ENCODE data around the gene COL16A1. TPM values are rescaled to one million over a fixed set of nuclear protein-coding genes. Genes with fewer than 3 reads are reported as not detected.

COL16A1 gene
- total and polyA plus RNA-seq, 2 of the 4 experiments (the other 2 are of a cell fraction) = 34.2 to 62.8 TPM

DNA sequence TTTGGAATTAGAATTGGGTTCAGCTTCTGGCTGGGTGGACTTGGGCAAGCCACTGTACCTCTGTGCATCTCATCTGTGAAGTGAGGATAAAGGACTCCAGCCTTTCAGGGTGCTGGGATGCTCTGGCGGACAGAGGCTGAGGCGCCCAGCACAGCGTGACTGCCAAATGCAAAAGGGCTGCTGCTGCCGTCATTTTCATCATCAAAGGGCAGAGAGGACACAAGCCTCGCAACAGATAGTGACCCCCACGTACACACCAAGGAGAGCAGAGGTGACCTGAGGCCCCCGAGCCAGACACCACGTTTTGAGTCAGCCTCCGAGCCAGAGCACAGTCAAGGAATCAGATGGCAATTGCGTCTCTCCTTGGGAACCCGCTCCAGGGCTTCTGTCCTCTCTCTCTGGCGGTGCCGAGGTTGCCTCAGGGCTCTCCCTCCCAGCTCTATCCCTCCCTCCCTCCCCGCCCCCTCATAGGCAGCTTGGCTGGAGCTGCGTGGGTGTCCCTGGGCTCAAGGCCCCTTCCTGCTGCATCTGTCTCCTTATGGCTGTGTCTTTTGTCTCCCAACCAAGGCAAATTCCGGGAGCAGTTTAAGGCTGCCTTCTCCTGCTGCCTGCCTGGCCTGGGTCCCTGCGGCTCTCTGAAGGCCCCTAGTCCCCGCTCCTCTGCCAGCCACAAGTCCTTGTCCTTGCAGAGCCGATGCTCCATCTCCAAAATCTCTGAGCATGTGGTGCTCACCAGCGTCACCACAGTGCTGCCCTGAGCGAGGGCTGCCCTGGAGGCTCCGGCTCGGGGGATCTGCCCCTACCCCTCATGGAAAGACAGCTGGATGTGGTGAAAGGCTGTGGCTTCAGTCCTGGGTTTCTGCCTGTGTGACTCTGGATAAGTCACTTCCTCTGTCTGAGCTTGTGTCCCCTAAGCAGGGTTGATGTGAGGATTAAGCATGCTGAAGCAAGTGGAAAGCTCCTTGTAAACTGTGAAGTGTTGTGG, 77.3 kb downstream of the COL16A1 start:
- H3K27ac ChIP-seq (ENCODE audit: insufficient read depth, low read length) = no peak overlapping the region
- no peak overlapping the region for H4K8ac ChIP-seq (ENCODE audit: low read depth in 2 of 2, low read length in 2 of 2)
- WGBS, 2 experiments (ENCODE audit: extremely low coverage in 2 of 2, insufficient read length in 1 of 2) = 84% methylated on average over 9 of the region's 23 CpGs; no CpG with 5 or more reads in 1 of the 2 experiments
- no TSS peak for BruUV-seq (replicated peaks)
- H3K14ac ChIP-seq (replicated peaks; ENCODE audit: low read depth, low read length) = no peak overlapping the region; the same call in 1 of the 2 replicates
- no peak overlapping the region for H2BK15ac ChIP-seq (ENCODE audit: low read depth, low read length)
- no peak overlapping the region for H3K4me2 ChIP-seq (ENCODE audit: low read depth, low read length)
- ATAC-seq (ENCODE audit: low read depth) = peak; percentile 30
- POLR2A ChIA-PET (ENCODE audit: unreplicated experiment) = no interaction called here
- H3K27me3 ChIP-seq (ENCODE audit: control insufficient read depth, insufficient read depth, low read length) = no peaks in the 10 kb centered on the region
- H2AFZ ChIP-seq (replicated peaks; ENCODE audit: low read length, poor library complexity) = no peak overlapping the region
- no peaks in the 10 kb centered on the region for H3K9me3 ChIP-seq (ENCODE audit: control insufficient read depth, insufficient read depth, low read length)
- in situ Hi-C loops (cut with MboI; ENCODE audit: low sequenced_read_pairs) = no loop called here
- intact Hi-C loops (cut with micrococcal nuclease) = no loop called here
- H3K23ac ChIP-seq (ENCODE audit: low read depth, low read length) = no peak overlapping the region
- H2BK20ac ChIP-seq (ENCODE audit: low read depth, low read length) = no peak overlapping the region
- no peak overlapping the region for H2BK5ac ChIP-seq (ENCODE audit: low read depth, low read length, poor library complexity, severe bottlenecking)
- H3K9me1 ChIP-seq (ENCODE audit: insufficient read depth, low read length) = peaks cover 9% of the 10 kb centered on the region; the same call in 1 of the 2 replicates
- peak; percentile 29 for DNase-seq
- H3K56ac ChIP-seq (ENCODE audit: extremely low read depth, insufficient read depth, low read length) = no peak overlapping the region
- no peak overlapping the region for H3K18ac ChIP-seq (ENCODE audit: low read depth, low read length)
- H2AK5ac ChIP-seq (ENCODE audit: low read depth, low read length) = no peak overlapping the region
- no peak overlapping the region for H4K91ac ChIP-seq (ENCODE audit: insufficient read depth, low read depth, low read length)
- no peak overlapping the region for H3K4ac ChIP-seq (ENCODE audit: low read depth, low read length)
- peaks cover 8% of the 10 kb centered on the region for H3K4me1 ChIP-seq (ENCODE audit: control insufficient read depth, insufficient read depth, low read length)
- H2BK120ac ChIP-seq (ENCODE audit: low read depth, low read length) = no peak overlapping the region
- no peak overlapping the region for H4K5ac ChIP-seq (ENCODE audit: low read depth, low read length)
- dilution Hi-C loops (cut with HindIII; ENCODE audit: low sequenced_read_pairs, unreplicated experiment) = no loop called here
- CTCF ChIA-PET = no interaction called here
- no peak overlapping the region for H2AK9ac ChIP-seq (replicated peaks; ENCODE audit: low read depth, low read length, poor library complexity)
- H3K79me1 ChIP-seq (ENCODE audit: low read depth in 1 of 2, low read length in 2 of 2) = peaks cover 0 to 4% of the 10 kb centered on the region in 2 experiments; a peak in 1 of 4 replicates
- H3K36me3 ChIP-seq (ENCODE audit: control insufficient read depth, insufficient read depth, low read length) = peaks cover 23% of the 10 kb centered on the region
- no peak overlapping the region for H3K9ac ChIP-seq (ENCODE audit: low read depth, low read length)
- H4K20me1 ChIP-seq (ENCODE audit: insufficient read depth, low read length) = 0 out of 2 replicates have a peak, but pooled peaks cover 10% of the 10 kb centered on the region
- no peak overlapping the region for H3K4me3 ChIP-seq (ENCODE audit: insufficient read depth, low read depth, low read length)
- TF ChIP-seq, protein P1, sequence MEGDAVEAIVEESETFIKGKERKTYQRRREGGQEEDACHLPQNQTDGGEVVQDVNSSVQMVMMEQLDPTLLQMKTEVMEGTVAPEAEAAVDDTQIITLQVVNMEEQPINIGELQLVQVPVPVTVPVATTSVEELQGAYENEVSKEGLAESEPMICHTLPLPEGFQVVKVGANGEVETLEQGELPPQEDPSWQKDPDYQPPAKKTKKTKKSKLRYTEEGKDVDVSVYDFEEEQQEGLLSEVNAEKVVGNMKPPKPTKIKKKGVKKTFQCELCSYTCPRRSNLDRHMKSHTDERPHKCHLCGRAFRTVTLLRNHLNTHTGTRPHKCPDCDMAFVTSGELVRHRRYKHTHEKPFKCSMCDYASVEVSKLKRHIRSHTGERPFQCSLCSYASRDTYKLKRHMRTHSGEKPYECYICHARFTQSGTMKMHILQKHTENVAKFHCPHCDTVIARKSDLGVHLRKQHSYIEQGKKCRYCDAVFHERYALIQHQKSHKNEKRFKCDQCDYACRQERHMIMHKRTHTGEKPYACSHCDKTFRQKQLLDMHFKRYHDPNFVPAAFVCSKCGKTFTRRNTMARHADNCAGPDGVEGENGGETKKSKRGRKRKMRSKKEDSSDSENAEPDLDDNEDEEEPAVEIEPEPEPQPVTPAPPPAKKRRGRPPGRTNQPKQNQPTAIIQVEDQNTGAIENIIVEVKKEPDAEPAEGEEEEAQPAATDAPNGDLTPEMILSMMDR (conservative IDR thresholded peaks at IDR 0.05; ENCODE audit: low read depth, low read length) = no peak
- no peak for TF ChIP-seq CHD1 (IDR thresholded peaks at IDR 0.05; ENCODE audit: low read depth, low read length)
- TF ChIP-seq, protein P2, sequence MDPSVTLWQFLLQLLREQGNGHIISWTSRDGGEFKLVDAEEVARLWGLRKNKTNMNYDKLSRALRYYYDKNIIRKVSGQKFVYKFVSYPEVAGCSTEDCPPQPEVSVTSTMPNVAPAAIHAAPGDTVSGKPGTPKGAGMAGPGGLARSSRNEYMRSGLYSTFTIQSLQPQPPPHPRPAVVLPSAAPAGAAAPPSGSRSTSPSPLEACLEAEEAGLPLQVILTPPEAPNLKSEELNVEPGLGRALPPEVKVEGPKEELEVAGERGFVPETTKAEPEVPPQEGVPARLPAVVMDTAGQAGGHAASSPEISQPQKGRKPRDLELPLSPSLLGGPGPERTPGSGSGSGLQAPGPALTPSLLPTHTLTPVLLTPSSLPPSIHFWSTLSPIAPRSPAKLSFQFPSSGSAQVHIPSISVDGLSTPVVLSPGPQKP (IDR thresholded peaks at IDR 0.05; ENCODE audit: borderline replicate concordance, low read depth, low read length) = no peak
- TF ChIP-seq MXI1 (IDR thresholded peaks at IDR 0.05; ENCODE audit: borderline replicate concordance, low read depth, low read length) = no peak
- TF ChIP-seq CEBPB (IDR thresholded peaks at IDR 0.05; ENCODE audit: low read depth, low read length) = no peak
- no peak for TF ChIP-seq MAZ (IDR thresholded peaks at IDR 0.05; ENCODE audit: borderline replicate concordance, low read depth, low read length)
- TF ChIP-seq, protein P3, sequence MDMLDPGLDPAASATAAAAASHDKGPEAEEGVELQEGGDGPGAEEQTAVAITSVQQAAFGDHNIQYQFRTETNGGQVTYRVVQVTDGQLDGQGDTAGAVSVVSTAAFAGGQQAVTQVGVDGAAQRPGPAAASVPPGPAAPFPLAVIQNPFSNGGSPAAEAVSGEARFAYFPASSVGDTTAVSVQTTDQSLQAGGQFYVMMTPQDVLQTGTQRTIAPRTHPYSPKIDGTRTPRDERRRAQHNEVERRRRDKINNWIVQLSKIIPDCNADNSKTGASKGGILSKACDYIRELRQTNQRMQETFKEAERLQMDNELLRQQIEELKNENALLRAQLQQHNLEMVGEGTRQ (IDR thresholded peaks at IDR 0.05; ENCODE audit: low read depth, low read length) = no peak
- no peak for TF ChIP-seq FOS (IDR thresholded peaks at IDR 0.05; ENCODE audit: low read depth, low read length)
- no peak for TF ChIP-seq MAFK (IDR thresholded peaks at IDR 0.05; ENCODE audit: low read depth, low read length)
- no peak for TF ChIP-seq RCOR1 (IDR thresholded peaks at IDR 0.05; ENCODE audit: insufficient replicate concordance, low read length)
- TF ChIP-seq SMC3 (IDR thresholded peaks at IDR 0.05; ENCODE audit: low read depth, low read length) = no peak
- TF ChIP-seq RAD21 (IDR thresholded peaks at IDR 0.05; ENCODE audit: low read length) = no peak
- TF ChIP-seq RFX5 (IDR thresholded peaks at IDR 0.05; ENCODE audit: low read depth, low read length) = no peak
- no peak for TF ChIP-seq POLR2A (IDR thresholded peaks at IDR 0.05; ENCODE audit: low read depth, low read length)

Measured in IMR-90 (cell line).